ENCODE data around the gene XYLT1. TPM values are rescaled to one million over a fixed set of nuclear protein-coding genes. Genes with fewer than 3 reads are reported as not detected.

The XYLT1 gene
- polyA plus RNA-seq, 1 donor (not counting 4 experiments of a cell fraction or from before 2014, with no cell fraction given) = 4.4 TPM

DNA sequence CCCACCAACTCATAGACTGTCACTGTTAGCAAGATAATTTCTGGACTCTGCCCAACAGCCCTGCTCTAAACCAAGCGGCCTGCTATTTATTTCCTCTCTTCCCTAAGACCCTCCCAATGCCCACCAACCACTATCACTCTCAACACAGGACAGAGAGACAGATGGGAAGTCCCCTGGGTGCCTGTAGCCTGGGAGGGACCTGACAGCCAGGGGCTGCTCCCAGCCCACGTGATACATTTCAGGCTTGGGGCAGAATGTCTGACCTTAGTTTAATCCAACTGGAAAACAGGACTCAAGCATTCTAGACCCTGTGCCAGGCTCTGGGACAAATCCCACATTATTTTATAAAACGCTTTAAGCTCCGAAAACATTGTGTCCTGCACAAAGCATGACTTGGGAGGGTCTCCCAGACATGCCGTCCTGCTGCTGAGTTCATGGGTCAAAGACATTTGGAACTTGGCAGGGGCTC, 23.6 kb downstream of the XYLT1 start:
- Histone ChIP-seq H3K36me3 (ENCODE audit: control insufficient read depth in 2 of 2, extremely low read depth in 1 of 2, insufficient read depth in 2 of 2, low read length in 2 of 2) (peaks cover 4 to 5% of the 10 kb centered on the region in 2 experiments), H2AFZ (ENCODE audit: control insufficient read depth, low read length) (no peak overlapping the region), H3K27me3 (ENCODE audit: control insufficient read depth, extremely low read depth, insufficient read depth, low read length) (no peaks in the 10 kb centered on the region), H3K9me3 (ENCODE audit: control insufficient read depth, low read depth, low read length) (no peaks in the 10 kb centered on the region), H3K4me1 (ENCODE audit: control insufficient read depth, extremely low read depth, insufficient read depth, low read length) (peaks cover 5% of the 10 kb centered on the region), H4K20me1 (ENCODE audit: control insufficient read depth, extremely low read depth, insufficient read depth, low read length) (no peaks in the 10 kb centered on the region), H3K9me1 (ENCODE audit: control insufficient read depth, extremely low read depth, insufficient read depth, low read length) (no peaks in the 10 kb centered on the region), H3K4me3 (ENCODE audit: control insufficient read depth in 2 of 3, extremely low read depth in 1 of 3, insufficient read depth in 2 of 3, low read depth in 1 of 3, low read length in 3 of 3) (no peak overlapping the region), H3K4me2 (ENCODE audit: control insufficient read depth, extremely low read depth, insufficient read depth, low read depth, low read length) (no peak overlapping the region), H3K9ac (ENCODE audit: control insufficient read depth, extremely low read depth, insufficient read depth, low read length) (no peak overlapping the region), H3K79me2 (ENCODE audit: control insufficient read depth, insufficient read depth, low read length) (no peaks in the 10 kb centered on the region), H3K27ac (ENCODE audit: control insufficient read depth, insufficient read depth, low read length) (no peak overlapping the region)
- dilution Hi-C loops (cut with MboI; ENCODE audit: extremely low pct_ligation_motif_present, low sequenced_read_pairs) = no loop called here
- FAIRE-seq = no peak
- no peak for DNase-seq (ENCODE audit: low read depth, low spot score)
- TF ChIP-seq, protein P1, sequence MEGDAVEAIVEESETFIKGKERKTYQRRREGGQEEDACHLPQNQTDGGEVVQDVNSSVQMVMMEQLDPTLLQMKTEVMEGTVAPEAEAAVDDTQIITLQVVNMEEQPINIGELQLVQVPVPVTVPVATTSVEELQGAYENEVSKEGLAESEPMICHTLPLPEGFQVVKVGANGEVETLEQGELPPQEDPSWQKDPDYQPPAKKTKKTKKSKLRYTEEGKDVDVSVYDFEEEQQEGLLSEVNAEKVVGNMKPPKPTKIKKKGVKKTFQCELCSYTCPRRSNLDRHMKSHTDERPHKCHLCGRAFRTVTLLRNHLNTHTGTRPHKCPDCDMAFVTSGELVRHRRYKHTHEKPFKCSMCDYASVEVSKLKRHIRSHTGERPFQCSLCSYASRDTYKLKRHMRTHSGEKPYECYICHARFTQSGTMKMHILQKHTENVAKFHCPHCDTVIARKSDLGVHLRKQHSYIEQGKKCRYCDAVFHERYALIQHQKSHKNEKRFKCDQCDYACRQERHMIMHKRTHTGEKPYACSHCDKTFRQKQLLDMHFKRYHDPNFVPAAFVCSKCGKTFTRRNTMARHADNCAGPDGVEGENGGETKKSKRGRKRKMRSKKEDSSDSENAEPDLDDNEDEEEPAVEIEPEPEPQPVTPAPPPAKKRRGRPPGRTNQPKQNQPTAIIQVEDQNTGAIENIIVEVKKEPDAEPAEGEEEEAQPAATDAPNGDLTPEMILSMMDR (optimal IDR thresholded peaks at IDR 0.05 in 1 of 3, IDR thresholded peaks at IDR 0.05 in 1 of 3, conservative IDR thresholded peaks at IDR 0.05 in 1 of 3; ENCODE audit: extremely low read depth in 1 of 3, insufficient read depth in 2 of 3, low read length in 3 of 3) = no peak
- TF ChIP-seq EZH2 (IDR thresholded peaks at IDR 0.05; ENCODE audit: low read length) = no peak

DNA sequence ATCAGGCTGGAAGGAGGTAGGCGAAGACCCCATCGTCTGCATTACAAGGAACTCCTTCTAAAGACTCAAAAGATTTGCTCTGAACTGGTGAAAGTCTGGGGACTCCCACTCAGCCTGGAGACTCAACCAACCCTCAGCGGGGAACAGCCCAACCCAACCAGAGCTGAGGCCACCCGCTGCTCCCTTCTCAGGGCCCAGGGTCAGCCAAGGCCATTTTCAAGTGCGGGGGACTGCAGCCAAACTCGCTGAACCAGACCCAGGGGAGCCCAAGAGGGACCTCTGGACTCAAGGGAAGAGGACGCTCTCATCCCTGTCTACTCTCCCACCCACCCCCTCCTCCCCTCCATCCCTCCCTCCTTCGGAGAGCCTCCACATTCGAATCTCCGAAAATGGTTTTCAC, 24.1 kb downstream of the XYLT1 start:
- H3K9me3 ChIP-seq (ENCODE audit: control insufficient read depth, low read depth, low read length) = no peaks in the 10 kb centered on the region
- no peak overlapping the region for H2AFZ ChIP-seq (ENCODE audit: control insufficient read depth, low read length)
- dilution Hi-C loops (cut with MboI; ENCODE audit: extremely low pct_ligation_motif_present, low sequenced_read_pairs) = no loop called here
- TF ChIP-seq, protein P1 (optimal IDR thresholded peaks at IDR 0.05 in 1 of 3, IDR thresholded peaks at IDR 0.05 in 1 of 3, conservative IDR thresholded peaks at IDR 0.05 in 1 of 3; ENCODE audit: extremely low read depth in 1 of 3, insufficient read depth in 2 of 3, low read length in 3 of 3) = no peak
- TF ChIP-seq EZH2 (IDR thresholded peaks at IDR 0.05; ENCODE audit: low read length) = no peak
- no peaks in the 10 kb centered on the region for H4K20me1 ChIP-seq (ENCODE audit: control insufficient read depth, extremely low read depth, insufficient read depth, low read length)
- peaks cover 4 to 5% of the 10 kb centered on the region in 2 experiments for H3K36me3 ChIP-seq (ENCODE audit: control insufficient read depth in 2 of 2, extremely low read depth in 1 of 2, insufficient read depth in 2 of 2, low read length in 2 of 2)
- no peak overlapping the region for H3K27ac ChIP-seq (ENCODE audit: control insufficient read depth, insufficient read depth, low read length)
- no peak for FAIRE-seq
- H3K79me2 ChIP-seq (ENCODE audit: control insufficient read depth, insufficient read depth, low read length) = no peaks in the 10 kb centered on the region
- peaks cover 5% of the 10 kb centered on the region for H3K4me1 ChIP-seq (ENCODE audit: control insufficient read depth, extremely low read depth, insufficient read depth, low read length)
- no peak overlapping the region for H3K9ac ChIP-seq (ENCODE audit: control insufficient read depth, extremely low read depth, insufficient read depth, low read length)
- no peak for DNase-seq (ENCODE audit: low read depth, low spot score)
- H3K27me3 ChIP-seq (ENCODE audit: control insufficient read depth, extremely low read depth, insufficient read depth, low read length) = no peaks in the 10 kb centered on the region
- no peaks in the 10 kb centered on the region for H3K9me1 ChIP-seq (ENCODE audit: control insufficient read depth, extremely low read depth, insufficient read depth, low read length)
- H3K4me3 ChIP-seq (ENCODE audit: control insufficient read depth in 2 of 3, extremely low read depth in 1 of 3, insufficient read depth in 2 of 3, low read depth in 1 of 3, low read length in 3 of 3) = no peak overlapping the region
- H3K4me2 ChIP-seq (ENCODE audit: control insufficient read depth, extremely low read depth, insufficient read depth, low read depth, low read length) = no peak overlapping the region
